ENCODE data around the gene ZMIZ1.

Gene ZMIZ1

GRCh38 chr10:79082631-79083596 is 14.1 kb downstream of the ZMIZ1 start:
- H2BK5ac ChIP-seq (ENCODE audit: low read length) = no peak overlapping the region
- no peak overlapping the region for H3K4me3 ChIP-seq (ENCODE audit: low read length)
- no peak for DNase-seq
- H3K4ac ChIP-seq (ENCODE audit: low read depth, low read length) = no peak overlapping the region
- H3K4me1 ChIP-seq (ENCODE audit: control insufficient read depth, low read depth, low read length) = peaks cover 20% of the 10 kb centered on the region
- no peak overlapping the region for H3K18ac ChIP-seq (ENCODE audit: low read length)
- no peak overlapping the region for H2BK15ac ChIP-seq (replicated peaks; ENCODE audit: low read depth)
- H3K9ac ChIP-seq (ENCODE audit: low read length) = no peak overlapping the region
- no peak overlapping the region for H3K56ac ChIP-seq (ENCODE audit: low read length)
- no peak overlapping the region for H4K5ac ChIP-seq (ENCODE audit: low read length)
- peak overlapping the region; percentile 35 for H3K23ac ChIP-seq (ENCODE audit: low read length)
- no peak overlapping the region for H4K8ac ChIP-seq (ENCODE audit: low read depth, low read length)
- H3K79me1 ChIP-seq (ENCODE audit: low read length) = peaks cover 57% of the 10 kb centered on the region
- no peak overlapping the region for H3K4me2 ChIP-seq (ENCODE audit: low read length)
- WGBS (ENCODE audit: extremely low coverage, insufficient coverage, low lambda C conversion rate) = no CpG with 5 or more reads among the region's 8 CpGs
- H2BK120ac ChIP-seq (ENCODE audit: low read depth, low read length) = no peak overlapping the region
- H3K27me3 ChIP-seq (ENCODE audit: insufficient read depth, low read length, poor library complexity) = no peaks in the 10 kb centered on the region
- peaks cover 94% of the 10 kb centered on the region for H3K79me2 ChIP-seq (ENCODE audit: control insufficient read depth, insufficient read depth, low read length)
- H2AK5ac ChIP-seq (ENCODE audit: low read length) = no peak overlapping the region
- H3K27ac ChIP-seq (ENCODE audit: low read depth, low read length) = no peak overlapping the region
- no peaks in the 10 kb centered on the region for H3K36me3 ChIP-seq (ENCODE audit: control insufficient read depth, insufficient read depth, low read length)

- H4K8ac ChIP-seq (ENCODE audit: low read depth, low read length) = no peak overlapping the region
- no peak overlapping the region for H2BK120ac ChIP-seq (ENCODE audit: low read depth, low read length)
- H3K36me3 ChIP-seq (ENCODE audit: control insufficient read depth, insufficient read depth, low read length) = no peaks in the 10 kb centered on the region
- no peak overlapping the region for H3K23ac ChIP-seq (ENCODE audit: low read length)
- peak; percentile 92 for DNase-seq
- no peak overlapping the region for H3K9ac ChIP-seq (ENCODE audit: low read length)
- no peak overlapping the region for H2BK15ac ChIP-seq (replicated peaks; ENCODE audit: low read depth)
- peaks cover 16% of the 10 kb centered on the region for H3K4me1 ChIP-seq (ENCODE audit: control insufficient read depth, low read depth, low read length)
- peaks cover 95% of the 10 kb centered on the region for H3K79me2 ChIP-seq (ENCODE audit: control insufficient read depth, insufficient read depth, low read length)
- no CpG with 5 or more reads among the region's 9 CpGs for WGBS (ENCODE audit: extremely low coverage, insufficient coverage, low lambda C conversion rate)
- no peak overlapping the region for H2AK5ac ChIP-seq (ENCODE audit: low read length)
- H3K4me2 ChIP-seq (ENCODE audit: low read length) = no peak overlapping the region
- H3K79me1 ChIP-seq (ENCODE audit: low read length) = peaks cover 65% of the 10 kb centered on the region
- no peak overlapping the region for H3K4me3 ChIP-seq (ENCODE audit: low read length)
- no peak overlapping the region for H3K18ac ChIP-seq (ENCODE audit: low read length)
- no peak overlapping the region for H2BK5ac ChIP-seq (ENCODE audit: low read length)
- no peaks in the 10 kb centered on the region for H3K27me3 ChIP-seq (ENCODE audit: insufficient read depth, low read length, poor library complexity)
- H3K56ac ChIP-seq (ENCODE audit: low read length) = no peak overlapping the region
- no peak overlapping the region for H4K5ac ChIP-seq (ENCODE audit: low read length)
- H3K4ac ChIP-seq (ENCODE audit: low read depth, low read length) = no peak overlapping the region
- no peak overlapping the region for H3K27ac ChIP-seq (ENCODE audit: low read depth, low read length)
Observed at GRCh38 chr10:79084012-79084971, 15.5 kb downstream of the ZMIZ1 start.

- Histone ChIP-seq H3K36me3 (ENCODE audit: control insufficient read depth, insufficient read depth, low read length) (no peaks in the 10 kb centered on the region), H2BK120ac (ENCODE audit: low read depth, low read length) (no peak overlapping the region), H4K5ac (ENCODE audit: low read length) (no peak overlapping the region), H3K79me2 (ENCODE audit: control insufficient read depth, insufficient read depth, low read length) (peaks cover 94% of the 10 kb centered on the region), H3K23ac (ENCODE audit: low read length) (no peak overlapping the region), H3K27me3 (ENCODE audit: insufficient read depth, low read length, poor library complexity) (no peaks in the 10 kb centered on the region), H3K9ac (ENCODE audit: low read length) (no peak overlapping the region), H4K8ac (ENCODE audit: low read depth, low read length) (no peak overlapping the region), H3K4ac (ENCODE audit: low read depth, low read length) (no peak overlapping the region), H3K79me1 (ENCODE audit: low read length) (peaks cover 66% of the 10 kb centered on the region), H3K18ac (ENCODE audit: low read length) (no peak overlapping the region), H3K56ac (ENCODE audit: low read length) (no peak overlapping the region), H3K4me1 (ENCODE audit: control insufficient read depth, low read depth, low read length) (peaks cover 12% of the 10 kb centered on the region), H2AK5ac (ENCODE audit: low read length) (no peak overlapping the region), H3K4me2 (ENCODE audit: low read length) (no peak overlapping the region), H3K4me3 (ENCODE audit: low read length) (no peak overlapping the region), H2BK15ac (replicated peaks; ENCODE audit: low read depth) (no peak overlapping the region), H2BK5ac (ENCODE audit: low read length) (no peak overlapping the region), H3K27ac (ENCODE audit: low read depth, low read length) (no peak overlapping the region)
- no peak for DNase-seq
- no CpG with 5 or more reads among the region's 14 CpGs for WGBS (ENCODE audit: extremely low coverage, insufficient coverage, low lambda C conversion rate)
Observed at GRCh38 chr10:79084972-79085597, 16.3 kb downstream of the ZMIZ1 start.

- H4K5ac ChIP-seq (ENCODE audit: low read length) = no peak overlapping the region
- DNase-seq = no peak
- peaks cover 66% of the 10 kb centered on the region for H3K79me1 ChIP-seq (ENCODE audit: low read length)
- no peaks in the 10 kb centered on the region for H3K36me3 ChIP-seq (ENCODE audit: control insufficient read depth, insufficient read depth, low read length)
- no peak overlapping the region for H3K4me3 ChIP-seq (ENCODE audit: low read length)
- H3K4me2 ChIP-seq (ENCODE audit: low read length) = no peak overlapping the region
- H3K27me3 ChIP-seq (ENCODE audit: insufficient read depth, low read length, poor library complexity) = no peaks in the 10 kb centered on the region
- H3K79me2 ChIP-seq (ENCODE audit: control insufficient read depth, insufficient read depth, low read length) = peaks cover 95% of the 10 kb centered on the region
- H2BK120ac ChIP-seq (ENCODE audit: low read depth, low read length) = no peak overlapping the region
- no peak overlapping the region for H3K18ac ChIP-seq (ENCODE audit: low read length)
- H3K23ac ChIP-seq (ENCODE audit: low read length) = no peak overlapping the region
- H2AK5ac ChIP-seq (ENCODE audit: low read length) = no peak overlapping the region
- no peak overlapping the region for H2BK15ac ChIP-seq (replicated peaks; ENCODE audit: low read depth)
- no CpG with 5 or more reads among the region's 2 CpGs for WGBS (ENCODE audit: extremely low coverage, insufficient coverage, low lambda C conversion rate)
- H3K56ac ChIP-seq (ENCODE audit: low read length) = no peak overlapping the region
- H4K8ac ChIP-seq (ENCODE audit: low read depth, low read length) = no peak overlapping the region
- no peak overlapping the region for H2BK5ac ChIP-seq (ENCODE audit: low read length)
- H3K4ac ChIP-seq (ENCODE audit: low read depth, low read length) = no peak overlapping the region
- peaks cover 12% of the 10 kb centered on the region for H3K4me1 ChIP-seq (ENCODE audit: control insufficient read depth, low read depth, low read length)
- H3K9ac ChIP-seq (ENCODE audit: low read length) = no peak overlapping the region
- H3K27ac ChIP-seq (ENCODE audit: low read depth, low read length) = no peak overlapping the region
Observed at GRCh38 chr10:79086822-79087221, 18.1 kb downstream of the ZMIZ1 start.

- H3K36me3 ChIP-seq (ENCODE audit: control insufficient read depth, insufficient read depth, low read length) = no peaks in the 10 kb centered on the region
- H2BK120ac ChIP-seq (ENCODE audit: low read depth, low read length) = no peak overlapping the region
- no peak overlapping the region for H4K5ac ChIP-seq (ENCODE audit: low read length)
- H3K4me2 ChIP-seq (ENCODE audit: low read length) = no peak overlapping the region
- H3K18ac ChIP-seq (ENCODE audit: low read length) = no peak overlapping the region
- peaks cover 95% of the 10 kb centered on the region for H3K79me2 ChIP-seq (ENCODE audit: control insufficient read depth, insufficient read depth, low read length)
- H3K9ac ChIP-seq (ENCODE audit: low read length) = no peak overlapping the region
- no peak overlapping the region for H3K23ac ChIP-seq (ENCODE audit: low read length)
- no peak overlapping the region for H4K8ac ChIP-seq (ENCODE audit: low read depth, low read length)
- H3K27ac ChIP-seq (ENCODE audit: low read depth, low read length) = no peak overlapping the region
- no CpG with 5 or more reads among the region's 6 CpGs for WGBS (ENCODE audit: extremely low coverage, insufficient coverage, low lambda C conversion rate)
- no peak overlapping the region for H2BK15ac ChIP-seq (replicated peaks; ENCODE audit: low read depth)
- H3K4me3 ChIP-seq (ENCODE audit: low read length) = no peak overlapping the region
- peaks cover 15% of the 10 kb centered on the region for H3K4me1 ChIP-seq (ENCODE audit: control insufficient read depth, low read depth, low read length)
- no peak overlapping the region for H3K4ac ChIP-seq (ENCODE audit: low read depth, low read length)
- DNase-seq = no peak
- H2AK5ac ChIP-seq (ENCODE audit: low read length) = no peak overlapping the region
- no peaks in the 10 kb centered on the region for H3K27me3 ChIP-seq (ENCODE audit: insufficient read depth, low read length, poor library complexity)
- H3K56ac ChIP-seq (ENCODE audit: low read length) = no peak overlapping the region
- no peak overlapping the region for H2BK5ac ChIP-seq (ENCODE audit: low read length)
- peaks cover 61% of the 10 kb centered on the region for H3K79me1 ChIP-seq (ENCODE audit: low read length)
Observed at GRCh38 chr10:79087721-79088120, 19.0 kb downstream of the ZMIZ1 start.

Data from mesendoderm (in vitro differentiated cells).